Neural progenitor cell (in vitro differentiated cells): ENCODE data around the gene TMEM229B.

ENCODE experiments used
- EZH2 ChIP-seq: fragments of 200-600 bp; sonication (generic); IDR thresholded peaks from 2 replicates; pipeline ENCODE4 v1.6.1; 2017; ENCODE audit warnings: antibody characterized with exemption, mild to moderate bottlenecking, moderate library complexity
- EZH2phosphoT487 ChIP-seq: fragments of 200-600 bp; sonication (generic); IDR thresholded peaks from 2 replicates; pipeline ENCODE4 v1.6.1; 2017; ENCODE audit warnings: antibody characterized with exemption
- TF ChIP-seq, protein P1 (sequence below): fragments of 200-600 bp; sonication (generic); IDR thresholded peaks from 2 replicates; pipeline ENCODE4 v1.5.1; 2017; ENCODE audit warnings: antibody characterized with exemption, mild to moderate bottlenecking

DNA sequence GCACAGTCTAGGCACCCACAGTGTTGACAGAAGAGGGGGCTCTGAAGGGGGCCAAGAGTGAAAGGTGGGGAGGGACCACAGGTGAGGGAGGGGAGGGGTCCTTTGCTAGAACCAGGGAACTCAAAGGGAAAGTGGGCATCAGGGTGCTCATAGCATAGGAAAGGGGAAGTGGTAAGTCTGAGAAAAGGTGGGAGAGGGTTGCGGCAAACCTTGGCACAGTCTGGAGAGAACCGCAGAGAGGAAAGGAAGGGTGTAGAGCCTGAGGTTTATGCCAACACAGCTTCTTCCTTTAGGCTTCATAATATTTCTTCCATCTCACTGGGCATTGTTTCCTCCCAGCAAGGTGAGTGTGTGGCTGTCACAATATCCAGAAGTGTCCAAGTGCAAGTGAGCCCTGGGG is 65.1 kb downstream of the TMEM229B start:
- TF ChIP-seq, protein P1, sequence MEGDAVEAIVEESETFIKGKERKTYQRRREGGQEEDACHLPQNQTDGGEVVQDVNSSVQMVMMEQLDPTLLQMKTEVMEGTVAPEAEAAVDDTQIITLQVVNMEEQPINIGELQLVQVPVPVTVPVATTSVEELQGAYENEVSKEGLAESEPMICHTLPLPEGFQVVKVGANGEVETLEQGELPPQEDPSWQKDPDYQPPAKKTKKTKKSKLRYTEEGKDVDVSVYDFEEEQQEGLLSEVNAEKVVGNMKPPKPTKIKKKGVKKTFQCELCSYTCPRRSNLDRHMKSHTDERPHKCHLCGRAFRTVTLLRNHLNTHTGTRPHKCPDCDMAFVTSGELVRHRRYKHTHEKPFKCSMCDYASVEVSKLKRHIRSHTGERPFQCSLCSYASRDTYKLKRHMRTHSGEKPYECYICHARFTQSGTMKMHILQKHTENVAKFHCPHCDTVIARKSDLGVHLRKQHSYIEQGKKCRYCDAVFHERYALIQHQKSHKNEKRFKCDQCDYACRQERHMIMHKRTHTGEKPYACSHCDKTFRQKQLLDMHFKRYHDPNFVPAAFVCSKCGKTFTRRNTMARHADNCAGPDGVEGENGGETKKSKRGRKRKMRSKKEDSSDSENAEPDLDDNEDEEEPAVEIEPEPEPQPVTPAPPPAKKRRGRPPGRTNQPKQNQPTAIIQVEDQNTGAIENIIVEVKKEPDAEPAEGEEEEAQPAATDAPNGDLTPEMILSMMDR, result no peak
- no peak for TF ChIP-seq EZH2
- no peak for TF ChIP-seq EZH2phosphoT487
